Trophoblast cell (in vitro differentiated cells and primary cell): ENCODE measurements around the gene ADSL. TPM values are rescaled to one million over a fixed set of nuclear protein-coding genes. Genes with fewer than 3 reads are reported as not detected.

Experiments
- DNase-seq, 2 donors: peaks; one replicate each; pipeline ENCODE4 v3.0.0-alpha.2; 2016
- H2AFZ ChIP-seq: 2 replicates; pipeline ENCODE4 v1.6.1; 2013; ENCODE audit warnings: low read length, moderate library complexity, mild to moderate bottlenecking; ENCODE audit not compliant: insufficient read depth, poor library complexity
- H2AK5ac ChIP-seq: 2 replicates; pipeline ENCODE4 v1.6.1; 2013; ENCODE audit warnings: mild to moderate bottlenecking, low read length
- H2BK120ac ChIP-seq: 2 replicates; pipeline ENCODE4 v1.6.1; 2013; ENCODE audit warnings: low read length, mild to moderate bottlenecking, moderate library complexity; ENCODE audit not compliant: insufficient read depth, poor library complexity
- H2BK12ac ChIP-seq: 2 replicates; pipeline ENCODE4 v1.6.1; 2013; ENCODE audit warnings: mild to moderate bottlenecking, low read length, moderate library complexity
- H2BK5ac ChIP-seq: 2 replicates; pipeline ENCODE4 v1.6.1; 2013; ENCODE audit warnings: low read length, low read depth, moderate library complexity, mild to moderate bottlenecking; ENCODE audit not compliant: poor library complexity
- H3K14ac ChIP-seq: 2 replicates; pipeline ENCODE4 v1.6.1; 2013; ENCODE audit warnings: mild to moderate bottlenecking, low read length
- H3K18ac ChIP-seq: 2 replicates; pipeline ENCODE4 v1.6.1; 2013; ENCODE audit warnings: mild to moderate bottlenecking, low read length
- H3K23ac ChIP-seq: 2 replicates; pipeline ENCODE4 v1.6.1; 2013; ENCODE audit warnings: low read length
- H3K27ac ChIP-seq: 2 replicates; pipeline ENCODE4 v1.5.1; 2013; ENCODE audit warnings: low read depth, mild to moderate bottlenecking, inconsistent platforms, low read length, moderate library complexity
- H3K27me3 ChIP-seq: 2 replicates; pipeline ENCODE4 v1.6.1; 2013; ENCODE audit warnings: inconsistent platforms, mild to moderate bottlenecking, low read length, moderate library complexity; ENCODE audit not compliant: insufficient read depth
- H3K36me3 ChIP-seq, 2 experiments: 1 replicate in 1 of 2; 2 replicates in 1 of 2; pipeline ENCODE4 v1.6.1; 2013; ENCODE audit warnings: low read length in 2 of 2, mild to moderate bottlenecking in 2 of 2, moderate library complexity in 1 of 2; ENCODE audit not compliant: insufficient read depth in 2 of 2, control insufficient read depth in 1 of 2
- H3K4ac ChIP-seq: 2 replicates; pipeline ENCODE4 v1.6.1; 2013; ENCODE audit warnings: low read depth, mild to moderate bottlenecking, low read length, moderate library complexity
- H3K4me1 ChIP-seq, 2 experiments: 1 replicate in 1 of 2; 2 replicates in 1 of 2; pipeline ENCODE4 v1.6.1; 2013; ENCODE audit warnings: low read length in 2 of 2, mild to moderate bottlenecking in 2 of 2, moderate library complexity in 1 of 2; ENCODE audit not compliant: insufficient read depth in 2 of 2, control insufficient read depth in 1 of 2
- H3K4me2 ChIP-seq: 2 replicates; pipeline ENCODE4 v1.6.1; 2013; ENCODE audit warnings: inconsistent platforms, mild to moderate bottlenecking, low read length, moderate library complexity
- H3K4me3 ChIP-seq: 2 replicates; pipeline ENCODE4 v1.5.1; 2013; ENCODE audit warnings: mild to moderate bottlenecking, low read depth, low read length, inconsistent platforms
- H3K79me1 ChIP-seq: one replicate; pipeline ENCODE4 v1.6.1; 2013; ENCODE audit warnings: low read length
- H3K79me2 ChIP-seq: 2 replicates; pipeline ENCODE4 v1.6.1; 2013; ENCODE audit warnings: low read length, mild to moderate bottlenecking; ENCODE audit not compliant: control insufficient read depth, insufficient read depth, poor library complexity
- H3K9ac ChIP-seq: 2 replicates; pipeline ENCODE4 v1.6.1; 2013; ENCODE audit warnings: mild to moderate bottlenecking, low read length
- H3K9me3 ChIP-seq: 2 replicates; pipeline ENCODE4 v1.6.1; 2013; ENCODE audit warnings: low read depth, mild to moderate bottlenecking, control low read depth, inconsistent platforms, low read length; ENCODE audit not compliant: insufficient read depth
- H4K12ac ChIP-seq: 2 replicates; pipeline ENCODE4 v1.6.1; 2013; ENCODE audit warnings: low read depth, mild to moderate bottlenecking, low read length, moderate library complexity
- H4K8ac ChIP-seq: 2 replicates; pipeline ENCODE4 v1.6.1; 2013; ENCODE audit warnings: low read depth, mild to moderate bottlenecking, low read length, moderate library complexity
- H4K91ac ChIP-seq: one replicate; pipeline ENCODE4 v1.6.1; 2013; ENCODE audit warnings: low read depth, mild to moderate bottlenecking, low read length, moderate library complexity
- WGBS: extraction: QIAGEN DNeasy Blood & Tissue Kit; methylation state at CpG from one replicate; pipeline ENCODE4 v1.1.7; 2013; ENCODE audit warnings: missing lambda C conversion rate; ENCODE audit not compliant: insufficient read length, insufficient coverage; ENCODE audit errors: extremely low coverage; 5-methylcytosine and 5-hydroxymethylcytosine counted together
- polyA plus RNA-seq: library from polyadenylated mRNA; stranded (reverse); fragments of 200-250 nt; gene quantifications from 2 replicates; pipeline ENCODE4 v1.2.3, GENCODE V29; 2013

Gene ADSL
- 46.5 and 47.6 TPM in 2 replicates for polyA plus RNA-seq

GRCh38 chr22:40346185-40347118 lies at the start of gene ADSL:
Gene ADSL (plus strand): TSS chr22:40346500. CDS start chr22:40346559, 59 bp downstream.
- peak within 1 kb of the TSS; percentile 87 for H4K12ac ChIP-seq

DNA sequence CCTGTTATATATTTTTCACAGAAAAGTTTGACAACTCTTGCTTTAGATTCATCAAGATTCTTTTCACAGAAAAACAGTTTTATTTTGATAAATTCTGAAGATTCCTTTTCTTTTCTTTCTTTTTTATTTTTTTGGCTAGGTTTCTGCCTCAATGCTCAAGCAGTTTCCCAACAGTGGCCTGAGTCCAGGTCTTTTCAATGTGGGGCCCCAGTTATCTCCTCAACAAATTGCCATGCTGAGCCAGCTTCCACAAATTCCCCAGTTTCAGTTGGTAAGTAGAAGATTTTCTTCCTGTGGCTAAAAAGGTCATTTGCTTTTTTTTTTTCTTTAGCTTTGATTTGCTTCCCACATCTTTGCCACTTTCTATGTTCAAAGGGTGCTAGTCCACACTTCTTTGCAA lies 46.0 kb upstream of the ADSL start:
- H4K91ac ChIP-seq, result no peak overlapping the region
- no peak overlapping the region for H4K8ac ChIP-seq
- H3K27ac ChIP-seq, result no peak overlapping the region
- H3K4ac ChIP-seq, result no peak overlapping the region
- DNase-seq, result no peak
- H3K4me2 ChIP-seq, result no peak overlapping the region
- no peak overlapping the region for H3K18ac ChIP-seq
- H3K9ac ChIP-seq, result no peak overlapping the region
- no peak overlapping the region for H2AFZ ChIP-seq
- H2BK12ac ChIP-seq, result no peak overlapping the region
- no peak overlapping the region for H2AK5ac ChIP-seq
- no peak overlapping the region for H2BK120ac ChIP-seq
- H3K23ac ChIP-seq, result no peak overlapping the region
- no peak overlapping the region for H2BK5ac ChIP-seq
- H3K4me3 ChIP-seq, result no peak overlapping the region
- H3K9me3 ChIP-seq, result no peaks in the 10 kb centered on the region
- no peaks in the 10 kb centered on the region for H3K79me2 ChIP-seq
- H3K27me3 ChIP-seq, result no peaks in the 10 kb centered on the region
- H3K14ac ChIP-seq, result no peak overlapping the region
- no peaks in the 10 kb centered on the region for H3K79me1 ChIP-seq
- no peaks in the 10 kb centered on the region for H3K4me1 ChIP-seq
- H3K36me3 ChIP-seq, result peaks cover 10 to 23% of the 10 kb centered on the region in 2 experiments
- H4K12ac ChIP-seq, result no peak overlapping the region

More at GRCh38 chr22:40346185-40347118, at the start of gene ADSL:
- H4K8ac ChIP-seq, result peak within 1 kb of the TSS; percentile 91
- no peak within 1 kb of the TSS for H2BK12ac ChIP-seq
- H3K27ac ChIP-seq, result peak within 1 kb of the TSS; percentile 68
- H3K4ac ChIP-seq, result peak within 1 kb of the TSS; percentile 38
- H3K36me3 ChIP-seq, result peaks cover 8 to 12% of the 10 kb centered on the region in 2 experiments
- H3K4me3 ChIP-seq, result peak within 1 kb of the TSS; percentile 96
- H2AK5ac ChIP-seq, result peak within 1 kb of the TSS; percentile 64
- H4K91ac ChIP-seq, result peak within 1 kb of the TSS; percentile 73
- H3K18ac ChIP-seq, result peak within 1 kb of the TSS; percentile 86
- peak within 1 kb of the TSS; percentile 88 for H2AFZ ChIP-seq
- no peak within 1 kb of the TSS for H3K23ac ChIP-seq
- peak within 1 kb of the TSS; percentile 86 for H3K14ac ChIP-seq
- no peaks in the 10 kb centered on the region for H3K27me3 ChIP-seq
- peaks cover 4 to 5% of the 10 kb centered on the region in 2 experiments for H3K4me1 ChIP-seq
- H3K79me2 ChIP-seq, result peaks cover 4% of the 10 kb centered on the region
- H3K79me1 ChIP-seq, result peaks cover 5% of the 10 kb centered on the region
- peak within 1 kb of the TSS; percentile 60 for H2BK5ac ChIP-seq
- no peaks in the 10 kb centered on the region for H3K9me3 ChIP-seq
- WGBS, result no CpG with 5 or more reads among the region's 65 CpGs
- H3K4me2 ChIP-seq, result peak within 1 kb of the TSS; percentile 63
- H2BK120ac ChIP-seq, result peak within 1 kb of the TSS; percentile 8
- peak within 1 kb of the TSS; percentile 86 for H3K9ac ChIP-seq
- peak; percentile 86 to 88 for DNase-seq

GRCh38 chr22:40300884-40301672 lies 45.2 kb upstream of the ADSL start:
- Histone ChIP-seq H3K4me2 (no peak overlapping the region), H3K4me3 (no peak overlapping the region), H3K36me3 (peaks cover 10 to 21% of the 10 kb centered on the region in 2 experiments), H2BK120ac (no peak overlapping the region), H3K79me1 (no peaks in the 10 kb centered on the region), H3K27me3 (no peaks in the 10 kb centered on the region), H4K12ac (no peak overlapping the region), H3K4me1 (no peaks in the 10 kb centered on the region), H3K9me3 (no peaks in the 10 kb centered on the region), H2AK5ac (no peak overlapping the region), H3K18ac (no peak overlapping the region), H2BK12ac (no peak overlapping the region), H2BK5ac (no peak overlapping the region), H3K79me2 (no peaks in the 10 kb centered on the region), H3K9ac (no peak overlapping the region), H3K14ac (no peak overlapping the region), H3K23ac (no peak overlapping the region), H3K4ac (no peak overlapping the region), H4K8ac (no peak overlapping the region), H2AFZ (no peak overlapping the region), H3K27ac (no peak overlapping the region), H4K91ac (no peak overlapping the region)
- WGBS, result no CpG with 5 or more reads among the region's 11 CpGs
- no peak for DNase-seq

GRCh38 chr22:40302149-40302548 lies 44.2 kb upstream of the ADSL start:
- Histone ChIP-seq H3K4me1 (no peaks in the 10 kb centered on the region), H3K9me3 (no peaks in the 10 kb centered on the region), H3K4ac (no peak overlapping the region), H3K79me2 (no peaks in the 10 kb centered on the region), H4K91ac (no peak overlapping the region), H3K27ac (no peak overlapping the region), H3K9ac (no peak overlapping the region), H2BK120ac (no peak overlapping the region), H2AFZ (no peak overlapping the region), H2BK5ac (no peak overlapping the region), H2AK5ac (no peak overlapping the region), H3K4me2 (no peak overlapping the region), H3K79me1 (no peaks in the 10 kb centered on the region), H2BK12ac (no peak overlapping the region), H3K18ac (no peak overlapping the region), H4K8ac (no peak overlapping the region), H3K27me3 (no peaks in the 10 kb centered on the region), H3K36me3 (peaks cover 10 to 21% of the 10 kb centered on the region in 2 experiments), H3K23ac (no peak overlapping the region), H4K12ac (no peak overlapping the region), H3K14ac (no peak overlapping the region), H3K4me3 (no peak overlapping the region)
- DNase-seq, result no peak
- no CpG with 5 or more reads among the region's 11 CpGs for WGBS
